NB4 (cell line): ENCODE measurements around the gene TGFBR3.

ENCODE experiments used
- POLR2A ChIP-seq: IDR thresholded peaks from 2 replicates; pipeline ENCODE4 v1.6.1; 2011; ENCODE audit warnings: mild to moderate bottlenecking; ENCODE audit not compliant: insufficient read length; ENCODE audit errors: extremely low read depth
- TF ChIP-seq, protein P1 (sequence below): IDR thresholded peaks from one replicate; pipeline ENCODE4 v1.5.1; 2012; ENCODE audit warnings: low read depth, low read length

DNA sequence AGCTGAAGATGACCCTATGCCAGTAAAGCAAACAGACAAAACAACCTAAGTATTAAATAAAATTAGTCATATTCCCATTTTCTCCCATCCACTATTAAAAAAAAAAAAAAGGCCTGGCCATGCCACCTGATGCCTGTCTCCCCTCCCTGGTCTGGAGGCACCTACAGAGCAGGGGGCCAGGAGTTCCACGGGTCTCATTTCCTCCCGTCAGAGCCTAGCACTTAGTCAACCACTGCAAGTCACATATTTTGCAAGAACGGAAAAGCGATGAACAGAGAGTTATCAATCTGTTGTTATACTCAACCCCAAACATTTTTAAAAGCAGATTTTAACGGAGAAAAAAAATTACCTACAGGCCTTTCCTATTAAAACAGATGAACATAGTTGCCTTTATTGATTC is 59.3 kb downstream of the TGFBR3 start:
- TF ChIP-seq, protein P1, sequence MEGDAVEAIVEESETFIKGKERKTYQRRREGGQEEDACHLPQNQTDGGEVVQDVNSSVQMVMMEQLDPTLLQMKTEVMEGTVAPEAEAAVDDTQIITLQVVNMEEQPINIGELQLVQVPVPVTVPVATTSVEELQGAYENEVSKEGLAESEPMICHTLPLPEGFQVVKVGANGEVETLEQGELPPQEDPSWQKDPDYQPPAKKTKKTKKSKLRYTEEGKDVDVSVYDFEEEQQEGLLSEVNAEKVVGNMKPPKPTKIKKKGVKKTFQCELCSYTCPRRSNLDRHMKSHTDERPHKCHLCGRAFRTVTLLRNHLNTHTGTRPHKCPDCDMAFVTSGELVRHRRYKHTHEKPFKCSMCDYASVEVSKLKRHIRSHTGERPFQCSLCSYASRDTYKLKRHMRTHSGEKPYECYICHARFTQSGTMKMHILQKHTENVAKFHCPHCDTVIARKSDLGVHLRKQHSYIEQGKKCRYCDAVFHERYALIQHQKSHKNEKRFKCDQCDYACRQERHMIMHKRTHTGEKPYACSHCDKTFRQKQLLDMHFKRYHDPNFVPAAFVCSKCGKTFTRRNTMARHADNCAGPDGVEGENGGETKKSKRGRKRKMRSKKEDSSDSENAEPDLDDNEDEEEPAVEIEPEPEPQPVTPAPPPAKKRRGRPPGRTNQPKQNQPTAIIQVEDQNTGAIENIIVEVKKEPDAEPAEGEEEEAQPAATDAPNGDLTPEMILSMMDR = no peak
- no peak for TF ChIP-seq POLR2A
